ENCODE measurements around the gene KBTBD2.

The KBTBD2 gene

DNA sequence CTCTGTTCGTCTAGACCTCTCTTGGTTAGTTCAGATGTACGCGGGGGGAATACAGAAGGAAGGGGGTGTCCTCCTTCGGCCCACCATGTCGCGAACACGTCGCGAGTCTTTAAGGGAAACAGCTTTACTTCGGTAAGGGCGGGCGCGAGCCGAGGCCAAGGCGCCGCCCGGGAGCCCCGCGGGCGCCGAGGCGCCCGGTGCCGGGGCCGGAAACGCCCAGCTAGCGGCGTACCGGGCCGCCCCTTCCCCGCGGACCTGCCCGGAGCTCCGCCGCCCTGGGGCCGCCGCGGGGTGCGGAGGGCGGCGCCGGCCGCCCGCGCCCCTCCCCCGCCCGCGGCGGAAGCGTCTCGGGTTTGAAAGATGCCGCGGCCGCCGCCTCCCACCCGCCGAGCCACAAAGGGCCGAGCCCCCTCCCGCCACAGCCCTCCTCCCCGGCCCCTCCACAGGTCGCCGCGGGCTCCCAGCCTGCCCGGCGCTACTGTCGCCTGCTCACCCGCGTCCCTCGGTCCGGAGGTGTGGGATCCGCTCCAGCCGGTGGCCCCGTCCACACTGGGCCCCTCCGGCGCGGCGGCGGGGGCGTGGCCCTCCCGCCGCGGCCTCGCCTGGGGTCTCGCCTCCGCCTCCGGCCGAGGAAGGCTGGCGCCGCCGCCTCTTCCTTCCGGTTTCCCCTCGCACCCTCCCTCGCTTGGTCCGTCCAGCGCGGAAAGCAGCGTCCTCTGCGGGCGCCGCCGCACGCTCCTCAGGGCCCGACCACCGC, at the start of gene KBTBD2:
Gene KBTBD2, minus strand, starts transcription at position 718 of the 757 bp plus-strand sequence. CDS start 12,156 bp downstream, outside the sequence.
- H3K4me1 ChIP-seq: peaks cover 42 to 61% (median 50%) of the 10 kb centered on the region in 10 experiments
- peak within 1 kb of the TSS; percentile 74 to 96 (median 92) for H3K4me3 ChIP-seq
- peaks cover 40 to 47% (median 42%) of the 10 kb centered on the region in 11 experiments for H4K20me1 ChIP-seq
- no peak for TF ChIP-seq Cebpa-rat (IDR thresholded peaks at IDR 0.05)
- H3K27ac ChIP-seq: peak within 1 kb of the TSS; percentile 94 to 100 (median 98)
- H3K27me3 ChIP-seq: no peaks in the 10 kb centered on the region
- peak within 1 kb of the TSS; percentile 97 to 100 (median 99) for H3K9ac ChIP-seq
- H3K4me2 ChIP-seq: peak within 1 kb of the TSS; percentile 86 to 98 (median 95)
- H3K9me3 ChIP-seq (replicated peaks in 1 of 11): no peaks in the 10 kb centered on the region
- H3K36me3 ChIP-seq: peaks cover 0 to 8% (median 0%) of the 10 kb centered on the region in 11 experiments; a peak in 3 of 22 replicates

DNA sequence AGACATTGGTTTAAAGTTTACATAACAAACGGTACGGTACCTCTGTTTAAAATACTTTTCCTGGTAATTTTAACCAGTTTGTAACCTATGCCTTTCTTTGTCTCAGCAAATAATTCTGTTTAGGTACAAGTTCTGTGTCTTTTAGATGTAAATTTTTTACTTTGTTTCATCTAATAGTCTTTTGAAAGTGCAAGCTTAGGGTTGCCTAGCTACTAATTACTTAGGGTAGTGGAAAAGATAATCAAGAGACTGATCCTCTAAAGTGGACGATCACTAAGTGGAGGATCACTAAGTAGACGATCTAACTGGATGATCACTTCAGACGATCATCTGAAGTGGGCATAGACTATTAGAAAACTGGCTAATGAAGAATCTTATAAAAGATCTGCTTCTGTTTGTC, 49.6 kb upstream of the KBTBD2 start:
- Histone ChIP-seq H3K4me1 (peaks cover 11 to 47% (median 12%) of the 10 kb centered on the region in 10 experiments; a peak in 16 of 20 replicates), H3K27me3 (peaks cover 0 to 30% (median 18%) of the 10 kb centered on the region in 11 experiments; a peak in 18 of 22 replicates), H3K36me3 (0 out of 22 replicates have a peak, but pooled peaks cover 0 to 4% (median 0%) of the 10 kb centered on the region in 11 experiments), H4K20me1 (peaks cover 0 to 28% (median 0%) of the 10 kb centered on the region in 11 experiments; a peak in 4 of 22 replicates), H3K4me3 (peak overlapping the region in 8 of 10 experiments; percentile 63 to 75 (median 69); a peak in 14 of 20 replicates), H3K9me3 (replicated peaks in 1 of 11) (peaks cover 3 to 26% (median 16%) of the 10 kb centered on the region in 11 experiments; a peak in 21 of 22 replicates), H3K4me2 (peak overlapping the region; percentile 84 to 97 (median 94)), H3K9ac (peak overlapping the region in 8 of 11 experiments; percentile 81 to 89 (median 83); a peak in 11 of 22 replicates), H3K27ac (peak overlapping the region in 3 of 11 experiments; percentile 79 to 84 (median 83); a peak in 2 of 22 replicates)
- TF ChIP-seq Cebpa-rat (IDR thresholded peaks at IDR 0.05): no peak

DNA sequence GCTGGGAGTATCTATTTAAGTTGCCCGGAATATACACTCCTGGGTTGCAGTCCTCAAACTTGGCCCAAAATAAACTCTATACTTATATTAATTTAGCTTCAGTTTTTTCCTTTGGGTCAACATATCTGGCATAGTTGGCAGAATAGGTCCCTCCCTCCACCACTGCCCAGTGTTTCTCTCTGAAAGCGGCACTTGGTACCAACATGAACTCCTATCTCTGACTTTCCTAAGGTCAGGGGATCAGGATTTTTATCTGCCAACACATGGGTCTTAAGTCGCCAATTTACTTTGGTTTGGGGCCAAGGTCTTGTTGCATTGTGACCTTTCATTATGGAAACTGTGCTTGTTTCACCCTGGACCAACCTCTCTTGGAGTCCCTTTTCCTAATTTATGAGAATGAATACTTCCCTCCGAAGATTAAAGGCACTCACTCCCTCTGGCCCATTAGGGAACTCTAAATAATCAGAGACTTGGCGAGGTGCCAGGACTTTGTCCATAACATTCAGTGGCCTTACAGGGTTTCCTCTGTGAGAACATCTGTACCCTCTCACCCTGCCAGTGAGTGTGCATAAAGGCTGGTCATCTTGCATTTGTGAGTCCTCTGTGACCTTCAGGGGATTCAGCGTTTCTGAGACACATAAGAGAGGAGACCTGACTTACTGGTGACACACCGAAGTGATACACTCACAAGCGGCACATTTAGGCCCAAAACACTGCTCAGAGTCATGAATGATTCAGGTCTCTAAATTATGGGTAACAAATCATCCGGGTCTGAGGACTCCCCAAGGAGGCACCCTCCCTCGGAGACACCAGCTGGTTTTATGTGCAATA, 46.0 kb upstream of the KBTBD2 start:
- TF ChIP-seq Cebpa-rat (IDR thresholded peaks at IDR 0.05): no peak
- H3K36me3 ChIP-seq: peaks cover 0 to 21% (median 0%) of the 10 kb centered on the region in 11 experiments; a peak in 5 of 22 replicates
- peaks cover 0 to 20% (median 16%) of the 10 kb centered on the region in 11 experiments; a peak in 18 of 22 replicates for H3K27me3 ChIP-seq
- H4K20me1 ChIP-seq: peaks cover 0 to 43% (median 0%) of the 10 kb centered on the region in 11 experiments; a peak in 4 of 22 replicates
- no peak overlapping the region for H3K9ac ChIP-seq
- H3K9me3 ChIP-seq (replicated peaks in 1 of 11): no peaks in the 10 kb centered on the region
- H3K4me3 ChIP-seq: no peak overlapping the region
- H3K4me2 ChIP-seq: peak overlapping the region in 2 of 11 experiments; percentile 60 to 92; a peak in 4 of 22 replicates
- H3K4me1 ChIP-seq: peaks cover 11 to 47% (median 12%) of the 10 kb centered on the region in 10 experiments; a peak in 16 of 20 replicates
- no peak overlapping the region for H3K27ac ChIP-seq

DNA sequence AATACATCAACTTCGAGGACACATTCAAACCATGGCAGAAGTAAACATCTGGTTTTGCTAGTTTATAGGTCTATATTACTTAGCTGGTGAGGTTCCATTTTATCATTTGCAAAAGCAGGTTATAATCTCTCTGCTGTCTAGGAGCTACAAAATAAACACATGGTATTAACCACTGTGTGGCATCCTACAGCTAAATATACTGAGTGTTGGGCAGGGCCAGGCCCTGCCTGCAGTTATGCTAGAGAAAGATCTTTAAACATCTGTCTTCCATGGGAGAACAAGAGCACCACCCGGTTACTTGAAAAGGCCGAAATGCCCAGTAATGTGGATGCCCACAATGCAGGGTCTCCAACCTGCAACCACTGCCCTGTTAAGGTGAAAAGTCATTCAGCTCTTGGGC, 45.1 kb upstream of the KBTBD2 start:
- no peak overlapping the region for H3K9ac ChIP-seq
- TF ChIP-seq Cebpa-rat (IDR thresholded peaks at IDR 0.05): no peak
- no peak overlapping the region for H3K27ac ChIP-seq
- peaks cover 5 to 45% (median 7%) of the 10 kb centered on the region in 10 experiments; a peak in 16 of 20 replicates for H3K4me1 ChIP-seq
- H3K4me3 ChIP-seq: no peak overlapping the region
- H4K20me1 ChIP-seq: peaks cover 0 to 43% (median 0%) of the 10 kb centered on the region in 11 experiments; a peak in 4 of 22 replicates
- H3K4me2 ChIP-seq: no peak overlapping the region
- H3K9me3 ChIP-seq (replicated peaks in 1 of 11): no peaks in the 10 kb centered on the region
- peaks cover 0 to 11% (median 7%) of the 10 kb centered on the region in 11 experiments; a peak in 18 of 22 replicates for H3K27me3 ChIP-seq
- H3K36me3 ChIP-seq: peaks cover 0 to 30% (median 3%) of the 10 kb centered on the region in 11 experiments; a peak in 6 of 22 replicates

DNA sequence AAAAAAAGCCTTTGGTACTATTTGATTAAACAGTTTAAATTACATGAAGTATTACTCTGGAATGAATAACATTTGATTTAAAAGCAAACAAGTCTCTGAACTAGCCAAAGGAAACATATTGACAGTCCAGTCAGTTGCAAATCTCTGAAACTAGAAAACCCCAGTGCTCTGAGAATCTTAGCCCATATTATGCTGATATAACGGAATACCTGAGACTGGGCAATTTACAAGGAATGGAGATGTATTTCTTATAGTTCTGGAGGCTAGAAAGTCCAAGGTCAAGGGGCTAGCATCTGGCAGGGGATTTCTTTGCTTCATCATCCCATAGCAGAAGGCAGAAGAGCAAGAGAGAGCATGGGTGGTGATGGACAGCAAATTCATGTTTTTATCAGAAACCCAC, 44.0 kb upstream of the KBTBD2 start:
- Histone ChIP-seq H3K4me1 (peaks cover 0 to 33% (median 0%) of the 10 kb centered on the region in 10 experiments; a peak in 7 of 20 replicates), H3K27ac (no peak overlapping the region), H3K4me3 (no peak overlapping the region), H4K20me1 (peaks cover 0 to 44% (median 0%) of the 10 kb centered on the region in 11 experiments; a peak in 4 of 22 replicates), H3K4me2 (no peak overlapping the region), H3K9me3 (replicated peaks in 1 of 11) (no peaks in the 10 kb centered on the region), H3K36me3 (peaks cover 0 to 41% (median 6%) of the 10 kb centered on the region in 11 experiments; a peak in 9 of 22 replicates), H3K27me3 (0 out of 22 replicates have a peak, but pooled peaks cover 0 to under 1% (median 0%) of the 10 kb centered on the region in 11 experiments), H3K9ac (no peak overlapping the region)
- no peak for TF ChIP-seq Cebpa-rat (IDR thresholded peaks at IDR 0.05)

DNA sequence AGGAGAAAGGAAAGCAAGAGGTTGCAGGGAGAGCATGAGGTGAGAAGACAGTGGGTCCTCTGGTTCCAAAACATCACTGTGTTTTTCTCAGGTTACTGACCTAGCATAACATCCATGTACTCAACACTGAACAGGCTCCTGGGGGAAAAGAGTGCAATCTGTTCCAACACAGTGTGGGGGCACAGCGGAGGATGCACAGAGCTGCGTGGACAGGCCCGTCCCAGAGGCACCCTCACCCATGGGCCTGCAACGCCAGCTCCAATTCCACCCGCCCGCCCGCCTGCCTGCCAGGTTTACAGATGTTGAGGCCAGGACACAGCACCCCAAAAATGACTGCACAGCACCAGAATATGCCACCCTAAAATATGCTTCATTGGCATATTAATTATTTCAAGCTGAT, 38.8 kb upstream of the KBTBD2 start:
- Histone ChIP-seq H4K20me1 (peaks cover 0 to 16% (median 0%) of the 10 kb centered on the region in 11 experiments; a peak in 3 of 22 replicates), H3K4me2 (no peak overlapping the region), H3K27ac (no peak overlapping the region), H3K4me3 (no peak overlapping the region), H3K9me3 (replicated peaks in 1 of 11) (peaks cover 0 to 5% (median 0%) of the 10 kb centered on the region in 11 experiments; a peak in 1 of 22 replicates), H3K4me1 (peaks cover 0 to 15% (median 0%) of the 10 kb centered on the region in 10 experiments; a peak in 3 of 20 replicates), H3K36me3 (peaks cover 5 to 92% (median 12%) of the 10 kb centered on the region in 11 experiments; a peak in 18 of 22 replicates), H3K9ac (no peak overlapping the region), H3K27me3 (no peaks in the 10 kb centered on the region)
- TF ChIP-seq Cebpa-rat (IDR thresholded peaks at IDR 0.05): no peak

DNA sequence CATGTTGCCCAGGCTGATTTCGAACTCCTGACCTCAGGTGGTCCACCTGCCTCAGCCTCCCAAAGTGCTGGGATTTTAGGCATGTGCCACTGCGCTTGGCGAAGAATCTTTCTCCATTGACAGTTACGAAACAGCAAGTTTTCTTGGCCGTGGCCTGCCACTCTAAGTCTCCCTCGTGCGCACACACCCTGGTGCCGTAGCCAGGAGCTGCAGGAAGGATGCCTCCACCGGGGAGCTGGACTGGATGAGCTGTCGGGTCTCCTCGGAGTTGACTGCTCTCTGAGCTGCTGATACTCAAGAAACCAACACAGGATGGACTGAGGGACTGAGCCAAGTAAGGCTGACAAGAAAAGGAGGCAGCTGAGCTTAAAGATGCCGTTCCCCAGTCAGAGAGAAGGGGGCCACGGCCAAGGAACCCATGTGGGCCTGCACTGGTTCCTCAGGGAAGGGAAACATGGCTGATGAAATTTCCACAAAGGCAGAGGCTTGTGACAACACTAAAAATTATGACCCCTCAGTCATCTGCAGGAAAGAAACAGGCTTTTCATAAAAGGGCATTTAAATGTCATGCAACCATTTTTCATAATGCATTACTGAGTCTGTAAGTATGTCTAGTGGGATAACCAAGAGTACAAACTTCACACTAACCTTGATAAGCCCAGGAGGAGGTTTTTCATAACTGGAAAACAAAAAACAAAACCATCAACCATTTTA, 38.0 kb upstream of the KBTBD2 start:
- Histone ChIP-seq H3K9me3 (replicated peaks in 1 of 11) (peaks cover 0 to 5% (median 0%) of the 10 kb centered on the region in 11 experiments; a peak in 1 of 22 replicates), H3K4me2 (0 out of 22 replicates have a peak overlapping the region, but pooled peaks of 1 of the 11 experiments have one; percentile 40), H3K4me3 (no peak overlapping the region), H3K27ac (no peak overlapping the region), H3K36me3 (peaks cover 5 to 99% (median 13%) of the 10 kb centered on the region in 11 experiments; a peak in 18 of 22 replicates), H3K9ac (no peak overlapping the region), H4K20me1 (peaks cover 0 to 15% (median 0%) of the 10 kb centered on the region in 11 experiments; a peak in 3 of 22 replicates), H3K4me1 (peaks cover 0 to 15% (median 0%) of the 10 kb centered on the region in 10 experiments; a peak in 3 of 20 replicates), H3K27me3 (no peaks in the 10 kb centered on the region)
- TF ChIP-seq Cebpa-rat (IDR thresholded peaks at IDR 0.05): no peak

Measured in BLaER1 treated with 17β-estradiol and CSF1 and Interleukin-3, amounts not matched to agents 10 nM and 100 nM (cell line).